Colonic mucosa (tissue), 4 donors: Measurements from ENCODE around the gene NABP1. TPM values are rescaled to one million over a fixed set of nuclear protein-coding genes. Genes with fewer than 3 reads are reported as not detected.

Experiments used
- DNase-seq: peaks from one replicate; pipeline ENCODE4 v3.0.0-alpha.2; 2020
- H3K27ac ChIP-seq: fragments of 200-600 bp; one replicate; pipeline ENCODE4 v1.8.0; 2021
- H3K27me3 ChIP-seq: fragments of 200-600 bp; one replicate; pipeline ENCODE4 v1.8.0; 2021
- H3K36me3 ChIP-seq: fragments of 200-600 bp; one replicate; pipeline ENCODE4 v1.8.0; 2021
- H3K4me1 ChIP-seq: fragments of 200-600 bp; one replicate; pipeline ENCODE4 v1.8.0; 2021; ENCODE audit warnings: mild to moderate bottlenecking
- H3K4me3 ChIP-seq: fragments of 200-600 bp; one replicate; pipeline ENCODE4 v1.8.0; 2021
- H3K9ac ChIP-seq, 2 donors: one replicate each; pipeline ENCODE4 v1.7.0; 2013; ENCODE audit warnings: control low read depth in 2 of 2, low read depth in 2 of 2, low read length in 2 of 2
- H3K9me3 ChIP-seq: fragments of 200-600 bp; one replicate; pipeline ENCODE4 v1.8.0; 2021
- CTCF ChIP-seq: fragments of 200-600 bp; IDR thresholded peaks from one replicate; pipeline ENCODE4 v1.8.0; 2022; ENCODE audit warnings: antibody characterized with exemption, mild to moderate bottlenecking
- intact Hi-C: fragments of 100-400 bp; cut with DNase I; formaldehyde crosslinking; loops from one replicate; pipeline ENCODE4 v1.14.1; 2022
- total RNA-seq, 2 donors: library from RNA; stranded (reverse); fragmentation: NEBNext Ultra II Directional in 1 of 2; extraction: Animal tissue kit (Norgen Biotek cat#: 25700) in 1 of 2; gene quantifications; one replicate each; pipeline ENCODE4 v1.2.1, GENCODE V29; 2021
- donor health status: healthy.
- donor health status: DM: no; HTN: no; CAD: no.
- donor health status: DM: no; HTN: no; CAD: no.

The NABP1 gene
- total RNA-seq, 2 donors from 2014 or later = 10.1 to 15.9 TPM

- intact Hi-C loops = no loop called here
- H3K9ac ChIP-seq = no peak overlapping the region
- no peak for TF ChIP-seq CTCF
- H3K36me3 ChIP-seq = no peaks in the 10 kb centered on the region
- no peaks in the 10 kb centered on the region for H3K4me1 ChIP-seq
- H3K4me3 ChIP-seq = no peak overlapping the region
- no peaks in the 10 kb centered on the region for H3K27me3 ChIP-seq
- H3K9me3 ChIP-seq = no peaks in the 10 kb centered on the region
- no peak for DNase-seq
- no peak overlapping the region for H3K27ac ChIP-seq
Observed at GRCh38 chr2:191645032-191645431, 32.9 kb upstream of the NABP1 start.

GRCh38 chr2:191645434-191646162, 32.3 kb upstream of the NABP1 start:
- Histone ChIP-seq H3K27me3 (no peaks in the 10 kb centered on the region), H3K9me3 (no peaks in the 10 kb centered on the region), H3K9ac (no peak overlapping the region), H3K4me1 (no peaks in the 10 kb centered on the region), H3K4me3 (no peak overlapping the region), H3K27ac (no peak overlapping the region), H3K36me3 (no peaks in the 10 kb centered on the region)
- DNase-seq = no peak
- intact Hi-C loops = no loop called here
- no peak for TF ChIP-seq CTCF

DNA sequence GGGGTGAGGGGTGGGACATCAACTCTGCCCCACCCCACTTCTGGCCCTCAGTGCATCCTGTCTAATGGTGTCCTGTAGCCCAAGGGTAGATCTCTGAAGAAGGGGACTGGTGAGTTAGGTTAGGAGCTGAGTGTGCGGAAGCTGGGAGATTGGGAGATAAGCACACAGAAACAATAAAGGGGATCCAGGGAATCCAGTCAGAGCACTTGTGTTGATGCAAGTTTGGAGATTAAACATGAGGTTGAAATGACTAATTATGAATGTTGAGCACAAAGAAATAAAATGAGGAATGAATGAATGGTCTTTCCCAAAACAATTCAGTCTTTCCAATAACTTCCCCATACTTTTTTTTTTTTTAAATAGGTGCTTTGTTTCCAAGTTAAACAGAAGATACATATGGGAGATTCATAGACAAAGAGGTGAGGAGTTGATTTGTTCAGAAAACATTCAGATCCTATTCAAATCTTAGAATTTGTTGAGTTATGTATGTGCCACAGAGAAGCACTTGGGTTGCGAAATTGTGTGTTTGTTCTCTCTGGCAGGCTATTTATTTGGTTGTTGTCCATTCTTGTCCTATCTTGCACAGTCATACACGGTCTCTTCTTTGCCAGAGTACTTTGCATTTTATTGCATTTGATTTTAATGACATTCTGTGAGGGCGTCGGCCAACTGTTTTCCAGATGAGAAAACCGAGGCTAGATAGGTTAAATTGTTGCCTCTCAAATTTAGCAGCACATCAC, 31.6 kb upstream of the NABP1 start:
- intact Hi-C loops = no loop called here

DNA sequence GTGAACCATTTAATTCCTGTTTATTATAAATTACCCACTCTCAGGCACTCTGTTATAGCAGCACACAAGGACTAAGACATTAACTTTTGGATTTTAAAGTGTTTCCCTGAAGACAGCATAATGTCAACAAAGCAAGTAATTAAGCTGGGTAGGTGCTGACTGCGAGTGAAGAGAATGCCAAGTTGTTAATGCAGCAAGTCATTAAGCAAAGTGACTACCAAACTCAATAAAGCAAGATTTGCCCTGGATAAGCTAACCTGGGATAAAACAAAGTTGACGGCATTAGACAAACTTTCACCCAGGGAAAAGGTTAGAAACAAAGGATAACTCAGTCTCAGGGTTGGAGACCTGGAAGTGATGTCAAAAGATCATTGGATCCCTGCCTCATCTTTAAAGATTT, 28.4 kb upstream of the NABP1 start:
- no peak for DNase-seq
- no peak for TF ChIP-seq CTCF

More for the DNA sequence above, 31.6 kb upstream of the NABP1 start:
- H3K4me3 ChIP-seq = no peak overlapping the region
- no peak overlapping the region for H3K9ac ChIP-seq
- TF ChIP-seq CTCF = no peak
- no peaks in the 10 kb centered on the region for H3K36me3 ChIP-seq
- no peaks in the 10 kb centered on the region for H3K9me3 ChIP-seq
- no peak for DNase-seq
- H3K27me3 ChIP-seq = no peaks in the 10 kb centered on the region
- H3K27ac ChIP-seq = no peak overlapping the region
- no peaks in the 10 kb centered on the region for H3K4me1 ChIP-seq

GRCh38 chr2:191650896-191651773, 26.8 kb upstream of the NABP1 start:
- Histone ChIP-seq H3K4me3 (no peak overlapping the region), H3K27ac (no peak overlapping the region), H3K9me3 (no peaks in the 10 kb centered on the region), H3K36me3 (no peaks in the 10 kb centered on the region), H3K9ac (no peak overlapping the region), H3K4me1 (no peaks in the 10 kb centered on the region), H3K27me3 (no peaks in the 10 kb centered on the region)
- no peak for TF ChIP-seq CTCF
- DNase-seq = no peak
- intact Hi-C loops = no loop called here

More for the DNA sequence above, 28.4 kb upstream of the NABP1 start:
- Histone ChIP-seq H3K4me3 (no peak overlapping the region), H3K27me3 (no peaks in the 10 kb centered on the region), H3K36me3 (no peaks in the 10 kb centered on the region), H3K4me1 (no peaks in the 10 kb centered on the region), H3K9me3 (no peaks in the 10 kb centered on the region), H3K27ac (no peak overlapping the region), H3K9ac (no peak overlapping the region)
- intact Hi-C loops = no loop called here
